Esophagus squamous epithelium (tissue), 5 donors: ENCODE data around the gene CORO1C. TPM values are rescaled to one million over a fixed set of nuclear protein-coding genes. Genes with fewer than 3 reads are reported as not detected.

ENCODE experiments used
- DNase-seq: peaks from one replicate; lab custom pipeline; 2025; lab: John Stamatoyannopoulos, UW
- H3K27ac ChIP-seq, 4 donors: fragments of 200-600 bp; sonication (generic); one replicate each; pipeline ENCODE4 v1.5.1; 2016 to 2019; ENCODE audit warnings: mild to moderate bottlenecking in 1 of 4
- H3K27me3 ChIP-seq, 4 donors: fragments of 200-600 bp; sonication (generic); 1 replicate in 3 of 4; 2 replicates in 1 of 4; pipeline versions ENCODE4 v1.5.1 to v1.6.0; 2017 to 2021; ENCODE audit warnings: antibody characterized with exemption in 1 of 4
- H3K36me3 ChIP-seq, 3 donors: fragments of 200-600 bp; sonication (generic); one replicate each; pipeline ENCODE4 v1.5.1; 2016 to 2019
- H3K4me1 ChIP-seq, 3 donors: fragments of 200-600 bp; sonication (generic); one replicate each; pipeline ENCODE4 v1.5.1; 2017 to 2019
- H3K4me3 ChIP-seq, 4 donors: fragments of 200-600 bp; sonication (generic); 1 replicate in 3 of 4; 2 replicates in 1 of 4; pipeline ENCODE4 v1.5.1; 2016 to 2019; ENCODE audit warnings: mild to moderate bottlenecking in 2 of 4, moderate library complexity in 1 of 4
- H3K9me3 ChIP-seq, 3 donors: fragments of 200-600 bp; sonication (generic); one replicate each; pipeline ENCODE4 v1.5.1; 2016 to 2019
- CTCF ChIP-seq, 6 experiments: fragments of 450-650 bp in 4 of 6; fragments of 200-600 bp in 2 of 6; sonication (generic) in 2 of 6; IDR thresholded peaks; one replicate each; pipeline ENCODE4 v1.5.1; 2016 to 2019; ENCODE audit warnings: antibody characterized with exemption in 6 of 6, mild to moderate bottlenecking in 4 of 6, moderate library complexity in 4 of 6
- POLR2A ChIP-seq, 4 donors: fragments of 450-650 bp; IDR thresholded peaks; one replicate each; pipeline ENCODE4 v1.6.1; 2017; ENCODE audit warnings: antibody characterized with exemption in 4 of 4, mild to moderate bottlenecking in 4 of 4, moderate library complexity in 3 of 4
- WGBS, 2 donors: methylation state at CpG; one replicate each; pipeline ENCODE4 v1.1.5; 2018; 5-methylcytosine and 5-hydroxymethylcytosine counted together
- intact Hi-C: fragments of 100-400 bp; cut with DNase I; formaldehyde crosslinking; loops from one replicate; pipeline ENCODE4 v1.15.0; 2022
- total RNA-seq, 4 donors: library from RNA; depleted of rRNA; stranded (reverse); fragments of >200 nt; gene quantifications; one replicate each; pipeline ENCODE4 v1.1.0, GENCODE V29; 2016
- donor health status: DM: yes; HTN: yes; CAD: no.

CORO1C gene
- total RNA-seq, 4 donors from 2014 or later: 67.2 to 142 (median 114) TPM

- Histone ChIP-seq H3K9me3 (no peaks in the 10 kb centered on the region), H3K4me3 (no peak overlapping the region), H3K36me3 (peaks cover 0 to 27% (median 0%) of the 10 kb centered on the region in 3 donors), H3K27me3 (no peaks in the 10 kb centered on the region), H3K27ac (peak overlapping the region in 2 of 4 donors; percentile 12 to 50), H3K4me1 (peaks cover 10 to 71% (median 30%) of the 10 kb centered on the region in 3 donors)
- no peak for DNase-seq
- intact Hi-C loops: no loop called here
- WGBS, 2 donors: 52 to 63% methylated on average over 5 to 9 of the region's 9 CpGs
- no peak for TF ChIP-seq CTCF (IDR thresholded peaks at IDR 0.05)
- TF ChIP-seq POLR2A (IDR thresholded peaks at IDR 0.05): no peak
Observed at GRCh38 chr12:108641446-108642268, 89.7 kb downstream of the CORO1C start.

GRCh38 chr12:108640802-108641445 lies 90.4 kb downstream of the CORO1C start:
- WGBS, 2 donors: 77 to 86% methylated on average over 9 to 10 of the region's 10 CpGs
- H3K4me1 ChIP-seq: peaks cover 10 to 71% (median 29%) of the 10 kb centered on the region in 3 donors
- no peaks in the 10 kb centered on the region for H3K27me3 ChIP-seq
- no peak overlapping the region for H3K4me3 ChIP-seq
- H3K36me3 ChIP-seq: peaks cover 0 to 19% (median 0%) of the 10 kb centered on the region in 3 donors
- H3K27ac ChIP-seq: peak overlapping the region in 1 of 4 donors; percentile 50
- DNase-seq: no peak
- no peaks in the 10 kb centered on the region for H3K9me3 ChIP-seq
- TF ChIP-seq POLR2A (IDR thresholded peaks at IDR 0.05): no peak
- no peak for TF ChIP-seq CTCF (IDR thresholded peaks at IDR 0.05)
- intact Hi-C loops: no loop called here

DNA sequence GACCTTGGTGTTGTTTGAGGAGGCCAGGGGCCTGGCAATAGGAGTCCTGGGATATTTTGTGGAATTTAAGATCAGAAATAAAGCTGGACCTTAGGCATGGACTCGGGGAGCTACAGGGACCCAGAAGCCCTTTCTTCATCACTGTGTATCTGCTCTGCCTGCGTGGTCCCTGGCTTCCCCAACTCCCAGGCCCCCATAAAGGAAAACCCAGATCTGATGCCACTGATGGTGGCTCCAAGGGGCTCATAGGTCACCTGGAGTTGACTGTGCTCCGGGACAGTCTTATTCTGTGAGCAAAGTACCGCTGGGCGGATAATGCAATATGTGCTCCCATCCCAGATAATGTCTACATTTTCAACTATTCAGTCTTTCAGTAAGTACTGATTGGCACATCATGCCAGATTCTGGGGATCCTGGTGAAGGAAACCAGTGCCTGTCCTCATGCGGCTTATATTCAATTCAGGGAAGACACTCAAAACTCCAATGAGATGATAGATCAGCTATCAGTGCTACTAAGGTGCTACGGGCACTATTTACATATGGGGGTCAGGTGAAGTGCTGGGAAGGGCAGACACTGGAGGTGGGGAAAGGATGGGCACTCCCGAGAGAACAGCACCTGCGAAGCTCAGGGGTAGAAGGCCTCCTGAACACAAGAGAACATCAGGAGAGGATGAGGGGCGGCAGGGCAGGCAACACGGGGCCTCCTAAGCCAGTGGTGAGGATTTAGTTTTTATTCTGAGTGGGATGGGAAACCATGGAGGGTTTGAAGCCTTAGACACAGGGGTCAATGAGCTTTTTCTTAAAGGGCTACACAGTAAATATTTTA lies 92.1 kb downstream of the CORO1C start:
- TF ChIP-seq POLR2A (IDR thresholded peaks at IDR 0.05): no peak
- no peak for TF ChIP-seq CTCF (IDR thresholded peaks at IDR 0.05)
- peak overlapping the region; percentile 13 to 65 (median 55) for H3K27ac ChIP-seq
- intact Hi-C loops: no loop called here
- H3K4me3 ChIP-seq: no peak overlapping the region
- WGBS, 2 donors: 87 to 94% methylated on average over 9 to 11 of the region's 11 CpGs
- H3K27me3 ChIP-seq: peaks cover 0 to 9% (median 0%) of the 10 kb centered on the region in 4 donors
- H3K4me1 ChIP-seq: peaks cover 10 to 64% (median 33%) of the 10 kb centered on the region in 3 donors
- no peaks in the 10 kb centered on the region for H3K9me3 ChIP-seq
- H3K36me3 ChIP-seq: peaks cover 0 to 2% (median 0%) of the 10 kb centered on the region in 3 donors
- DNase-seq: no peak

- peak overlapping the region in 1 of 4 donors; percentile 31 for H3K4me3 ChIP-seq
- no peaks in the 10 kb centered on the region for H3K36me3 ChIP-seq
- peaks cover 0 to 16% (median 0%) of the 10 kb centered on the region in 4 donors for H3K27me3 ChIP-seq
- no peak for DNase-seq
- H3K27ac ChIP-seq: peak overlapping the region; percentile 13 to 65 (median 55)
- intact Hi-C loops: no loop called here
- H3K4me1 ChIP-seq: peaks cover 10 to 55% (median 31%) of the 10 kb centered on the region in 3 donors
- TF ChIP-seq CTCF (IDR thresholded peaks at IDR 0.05) (no peak), POLR2A (IDR thresholded peaks at IDR 0.05) (no peak)
- 33 to 40% methylated on average over 5 to 13 of the region's 18 CpGs for WGBS, 2 donors
- no peaks in the 10 kb centered on the region for H3K9me3 ChIP-seq
Observed at GRCh38 chr12:108638141-108638827, 93.0 kb downstream of the CORO1C start.
